ENCODE measurements around the gene SRPX. TPM values are rescaled to one million over a fixed set of nuclear protein-coding genes. Genes with fewer than 3 reads are reported as not detected.
A peak's percentile ranks its signal among the peaks of the same experiment; 100 is the strongest.

SRPX gene
- polyA plus RNA-seq, 4 donors: 2.2 to 104 (median 5.0) TPM

DNA sequence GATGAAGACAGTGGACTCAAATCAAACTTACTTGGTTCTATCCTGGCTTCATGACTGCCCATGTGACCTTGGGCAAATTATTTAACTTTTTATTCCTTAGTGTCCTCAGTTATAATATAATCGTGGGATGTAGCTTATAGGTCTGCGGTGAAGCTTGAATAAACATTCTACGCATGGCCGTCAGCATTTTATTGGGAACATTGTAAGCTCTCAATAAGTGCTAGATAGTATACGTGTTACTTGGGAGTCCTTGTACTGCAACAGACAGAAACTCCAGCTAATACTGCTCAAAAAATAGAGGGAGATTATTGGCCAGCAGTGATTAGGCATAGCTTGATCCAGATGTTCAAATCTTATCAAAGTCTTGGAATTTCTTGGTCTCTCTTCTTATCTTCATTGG, 109.5 kb downstream of the SRPX start:
- Histone ChIP-seq H3K36me3 (ENCODE audit: control insufficient read depth in 3 of 3, insufficient read depth in 2 of 3, low read depth in 1 of 3, low read length in 3 of 3) (no peaks in the 10 kb centered on the region), H3K27ac (ENCODE audit: low read depth in 1 of 3, low read length in 2 of 3) (no peak overlapping the region), H3K9me3 (ENCODE audit: control insufficient read depth in 2 of 2, insufficient read depth in 1 of 2, low read depth in 1 of 2, low read length in 1 of 2) (no peaks in the 10 kb centered on the region), H3K27me3 (ENCODE audit: control insufficient read depth in 3 of 3, insufficient read depth in 3 of 3, low read length in 3 of 3) (no peaks in the 10 kb centered on the region), H3K4me3 (ENCODE audit: low read depth in 1 of 3, low read length in 3 of 3) (no peak overlapping the region), H3K4me1 (ENCODE audit: control insufficient read depth in 3 of 3, insufficient read depth in 2 of 3, low read depth in 1 of 3, low read length in 2 of 3) (peaks cover 0 to 8% (median 0%) of the 10 kb centered on the region in 3 donors)
- 90 to 92% (median 91%) methylated on average over 5 of the region's 5 CpGs for WGBS, 3 donors
- DNase-seq (no peak), FAIRE-seq (no peak)

DNA sequence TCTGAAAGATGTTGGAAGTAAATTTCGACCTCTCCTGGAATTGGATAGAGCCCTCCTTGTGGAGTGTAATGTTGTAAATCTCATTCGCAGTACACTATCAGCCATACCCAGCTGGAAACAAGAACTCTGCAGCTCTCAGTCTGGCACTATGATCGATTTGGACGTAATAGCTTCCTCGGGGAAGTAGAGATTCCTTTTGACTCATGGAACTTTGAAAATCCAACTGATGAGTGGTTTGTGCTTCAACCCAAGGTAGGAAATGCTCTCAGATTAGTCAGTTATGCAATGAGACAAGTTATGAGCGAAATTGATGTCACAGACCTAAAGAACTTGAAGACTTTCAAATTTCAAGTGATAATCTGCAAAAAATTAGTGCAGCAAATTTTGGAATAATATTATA, 110.4 kb downstream of the SRPX start:
- Histone ChIP-seq H3K27me3 (ENCODE audit: control insufficient read depth in 3 of 3, insufficient read depth in 3 of 3, low read length in 3 of 3) (no peaks in the 10 kb centered on the region), H3K27ac (ENCODE audit: low read depth in 1 of 3, low read length in 2 of 3) (no peak overlapping the region), H3K4me3 (ENCODE audit: low read depth in 1 of 3, low read length in 3 of 3) (no peak overlapping the region), H3K4me1 (ENCODE audit: control insufficient read depth in 3 of 3, insufficient read depth in 2 of 3, low read depth in 1 of 3, low read length in 2 of 3) (peaks cover 0 to 8% (median 0%) of the 10 kb centered on the region in 3 donors), H3K9me3 (ENCODE audit: control insufficient read depth in 2 of 2, insufficient read depth in 1 of 2, low read depth in 1 of 2, low read length in 1 of 2) (no peaks in the 10 kb centered on the region), H3K36me3 (ENCODE audit: control insufficient read depth in 3 of 3, insufficient read depth in 2 of 3, low read depth in 1 of 3, low read length in 3 of 3) (no peaks in the 10 kb centered on the region)
- FAIRE-seq (no peak), DNase-seq (no peak)
- 52 to 71% (median 69%) methylated on average over 6 of the region's 6 CpGs for WGBS, 3 donors

DNA sequence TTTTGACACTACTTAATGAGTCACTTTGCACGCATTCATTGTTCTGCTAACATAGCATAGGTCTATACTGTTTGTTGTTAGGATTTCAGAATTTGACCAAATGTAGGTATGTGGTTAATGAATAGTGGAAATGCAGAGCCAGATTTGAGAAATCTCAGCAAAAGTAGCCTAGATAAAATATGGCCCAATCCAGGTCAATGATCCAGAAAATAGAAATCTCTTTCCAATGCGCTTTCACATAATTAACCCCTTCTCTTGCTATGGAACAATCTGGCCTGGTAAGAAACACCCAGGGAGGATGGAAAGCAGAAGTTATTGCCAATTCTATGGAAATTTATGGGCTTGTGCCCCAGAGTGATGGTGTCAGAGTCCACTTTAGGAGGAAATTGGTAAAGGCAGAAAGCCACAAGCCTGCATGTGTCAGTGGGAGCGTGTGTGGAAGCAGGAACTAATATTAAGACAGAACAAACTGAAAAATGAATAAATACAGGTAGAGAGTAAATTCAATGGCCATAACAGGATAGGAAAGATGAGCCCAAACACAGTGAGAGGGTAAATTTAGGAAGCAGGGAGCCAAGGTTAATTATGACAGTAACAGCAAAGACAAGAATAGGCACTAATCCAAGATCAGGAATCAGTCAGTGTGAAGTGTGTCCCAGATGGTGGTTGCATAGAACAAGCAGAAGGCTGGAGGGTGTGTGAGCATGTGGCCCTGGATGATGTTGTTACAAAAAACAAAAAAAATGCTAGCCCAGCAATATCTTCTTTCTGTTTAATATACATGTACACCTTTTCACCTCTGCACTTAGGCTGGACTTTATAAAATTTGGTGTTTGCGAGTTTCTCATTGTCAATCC, 111.4 kb downstream of the SRPX start:
- Histone ChIP-seq H3K4me1 (ENCODE audit: control insufficient read depth in 3 of 3, insufficient read depth in 2 of 3, low read depth in 1 of 3, low read length in 2 of 3) (peaks cover 0 to 8% (median 0%) of the 10 kb centered on the region in 3 donors), H3K36me3 (ENCODE audit: control insufficient read depth in 3 of 3, insufficient read depth in 2 of 3, low read depth in 1 of 3, low read length in 3 of 3) (no peaks in the 10 kb centered on the region), H3K4me3 (ENCODE audit: low read depth in 1 of 3, low read length in 3 of 3) (no peak overlapping the region), H3K27me3 (ENCODE audit: control insufficient read depth in 3 of 3, insufficient read depth in 3 of 3, low read length in 3 of 3) (no peaks in the 10 kb centered on the region), H3K27ac (ENCODE audit: low read depth in 1 of 3, low read length in 2 of 3) (no peak overlapping the region), H3K9me3 (ENCODE audit: control insufficient read depth in 2 of 2, insufficient read depth in 1 of 2, low read depth in 1 of 2, low read length in 1 of 2) (no peaks in the 10 kb centered on the region)
- FAIRE-seq (no peak), DNase-seq (peak; percentile 16 to 24)
- WGBS, 3 donors: 67 to 79% (median 77%) methylated on average over 4 of the region's 4 CpGs

DNA sequence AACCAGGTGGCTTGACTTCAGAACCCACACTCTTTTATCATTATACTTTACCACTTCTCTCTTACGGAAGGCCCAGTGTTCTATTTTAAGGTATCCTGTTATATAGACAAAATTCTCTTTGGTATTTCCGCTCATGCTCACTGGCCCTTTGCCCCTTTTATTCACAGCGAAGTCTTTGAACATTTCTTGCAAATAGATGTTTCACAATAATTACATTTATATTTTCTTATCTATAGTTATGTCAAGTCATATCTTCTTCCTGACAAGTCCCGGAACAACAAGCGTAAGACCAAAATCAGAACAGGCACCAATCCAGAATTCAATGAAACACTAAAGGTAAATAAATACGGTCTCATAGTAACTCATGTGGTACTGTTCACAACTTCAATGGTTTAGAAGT, 112.3 kb downstream of the SRPX start:
- no peaks in the 10 kb centered on the region for H3K27me3 ChIP-seq (ENCODE audit: control insufficient read depth in 3 of 3, insufficient read depth in 3 of 3, low read length in 3 of 3)
- H3K27ac ChIP-seq (ENCODE audit: low read depth in 1 of 3, low read length in 2 of 3): no peak overlapping the region
- no peak overlapping the region for H3K4me3 ChIP-seq (ENCODE audit: low read depth in 1 of 3, low read length in 3 of 3)
- H3K36me3 ChIP-seq (ENCODE audit: control insufficient read depth in 3 of 3, insufficient read depth in 2 of 3, low read depth in 1 of 3, low read length in 3 of 3): no peaks in the 10 kb centered on the region
- FAIRE-seq: no peak
- DNase-seq: no peak
- H3K9me3 ChIP-seq (ENCODE audit: control insufficient read depth in 2 of 2, insufficient read depth in 1 of 2, low read depth in 1 of 2, low read length in 1 of 2): no peaks in the 10 kb centered on the region
- peaks cover 0 to 8% (median 0%) of the 10 kb centered on the region in 3 donors for H3K4me1 ChIP-seq (ENCODE audit: control insufficient read depth in 3 of 3, insufficient read depth in 2 of 3, low read depth in 1 of 3, low read length in 2 of 3)
- 78 to 80% (median 78%) methylated on average over 6 of the region's 6 CpGs for WGBS, 3 donors

DNA sequence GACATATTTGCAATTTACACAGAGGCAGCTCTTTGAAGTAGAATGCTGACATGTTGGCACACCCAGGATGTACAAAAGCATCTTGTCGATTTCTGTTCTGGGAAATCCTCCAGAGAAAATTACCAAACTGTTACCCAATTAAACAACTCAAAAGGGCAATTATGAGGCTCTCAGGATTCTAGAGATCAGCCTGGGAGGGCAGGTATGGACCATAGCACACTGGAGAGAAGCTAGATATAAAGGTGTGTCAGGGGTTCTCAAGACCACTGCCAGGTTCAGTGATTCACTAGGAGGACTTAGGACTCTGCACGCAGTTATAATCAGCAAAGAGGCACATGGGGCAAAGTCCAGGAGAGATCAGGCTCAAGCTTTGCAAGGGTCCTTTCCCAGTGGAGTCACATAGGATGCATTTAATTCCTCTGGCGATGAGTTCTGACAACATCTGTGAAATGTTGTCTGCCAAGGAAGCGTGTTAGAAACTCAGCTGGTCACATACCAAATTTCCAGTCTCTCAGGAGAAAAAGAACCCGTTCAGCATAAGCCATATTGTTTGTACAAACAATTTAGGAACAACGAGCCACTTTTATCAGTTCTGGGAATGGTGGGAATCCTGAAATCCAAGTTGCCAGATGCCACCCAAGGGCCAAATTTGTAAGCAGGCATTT, 113.5 kb downstream of the SRPX start:
- H3K4me1 ChIP-seq (ENCODE audit: control insufficient read depth in 3 of 3, insufficient read depth in 2 of 3, low read depth in 1 of 3, low read length in 2 of 3): peaks cover 0 to 8% (median 0%) of the 10 kb centered on the region in 3 donors
- no peaks in the 10 kb centered on the region for H3K27me3 ChIP-seq (ENCODE audit: control insufficient read depth in 3 of 3, insufficient read depth in 3 of 3, low read length in 3 of 3)
- WGBS, 3 donors: 30 to 43% (median 34%) methylated on average over 6 of the region's 6 CpGs
- DNase-seq: peak; percentile 65 to 76
- peak overlapping the region in 1 of 3 donors; percentile 38 for H3K27ac ChIP-seq (ENCODE audit: low read depth in 1 of 3, low read length in 2 of 3)
- H3K36me3 ChIP-seq (ENCODE audit: control insufficient read depth in 3 of 3, insufficient read depth in 2 of 3, low read depth in 1 of 3, low read length in 3 of 3): no peaks in the 10 kb centered on the region
- H3K4me3 ChIP-seq (ENCODE audit: low read depth in 1 of 3, low read length in 3 of 3): no peak overlapping the region
- no peaks in the 10 kb centered on the region for H3K9me3 ChIP-seq (ENCODE audit: control insufficient read depth in 2 of 2, insufficient read depth in 1 of 2, low read depth in 1 of 2, low read length in 1 of 2)
- no peak for FAIRE-seq

DNA sequence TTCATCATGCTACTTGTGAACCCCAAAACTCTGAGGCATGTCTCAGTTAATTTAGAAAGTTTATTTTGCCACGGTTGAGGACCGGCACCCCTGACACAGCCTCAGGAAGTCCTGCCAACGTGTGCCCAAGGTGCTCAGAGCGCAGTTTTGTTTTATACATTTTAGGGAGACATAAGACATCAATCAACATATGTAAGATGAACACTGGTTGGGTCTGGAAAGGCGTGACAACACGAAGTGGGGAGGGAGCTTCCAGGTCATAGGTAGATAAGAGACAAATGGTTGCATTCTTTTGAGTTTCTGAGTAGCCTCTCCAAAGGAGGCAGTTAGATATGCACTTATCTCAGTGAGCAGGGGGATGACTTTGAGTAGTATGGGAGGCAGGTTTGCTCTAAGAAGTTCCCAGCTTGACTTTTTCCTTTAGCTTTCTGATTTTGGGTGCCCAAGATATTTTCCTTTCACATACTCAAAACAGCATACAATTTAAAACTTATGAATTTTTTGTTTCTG, 115.4 kb downstream of the SRPX start:
- Histone ChIP-seq H3K27ac (ENCODE audit: low read depth in 1 of 3, low read length in 2 of 3) (no peak overlapping the region), H3K36me3 (ENCODE audit: control insufficient read depth in 3 of 3, insufficient read depth in 2 of 3, low read depth in 1 of 3, low read length in 3 of 3) (no peaks in the 10 kb centered on the region), H3K9me3 (ENCODE audit: control insufficient read depth in 2 of 2, insufficient read depth in 1 of 2, low read depth in 1 of 2, low read length in 1 of 2) (no peaks in the 10 kb centered on the region), H3K4me3 (ENCODE audit: low read depth in 1 of 3, low read length in 3 of 3) (no peak overlapping the region), H3K27me3 (ENCODE audit: control insufficient read depth in 3 of 3, insufficient read depth in 3 of 3, low read length in 3 of 3) (no peaks in the 10 kb centered on the region), H3K4me1 (ENCODE audit: control insufficient read depth in 3 of 3, insufficient read depth in 2 of 3, low read depth in 1 of 3, low read length in 2 of 3) (peaks cover 0 to 8% (median 0%) of the 10 kb centered on the region in 3 donors)
- DNase-seq (no peak), FAIRE-seq (no peak)
- WGBS, 3 donors: 71 to 90% (median 88%) methylated on average over 6 of the region's 6 CpGs

DNA sequence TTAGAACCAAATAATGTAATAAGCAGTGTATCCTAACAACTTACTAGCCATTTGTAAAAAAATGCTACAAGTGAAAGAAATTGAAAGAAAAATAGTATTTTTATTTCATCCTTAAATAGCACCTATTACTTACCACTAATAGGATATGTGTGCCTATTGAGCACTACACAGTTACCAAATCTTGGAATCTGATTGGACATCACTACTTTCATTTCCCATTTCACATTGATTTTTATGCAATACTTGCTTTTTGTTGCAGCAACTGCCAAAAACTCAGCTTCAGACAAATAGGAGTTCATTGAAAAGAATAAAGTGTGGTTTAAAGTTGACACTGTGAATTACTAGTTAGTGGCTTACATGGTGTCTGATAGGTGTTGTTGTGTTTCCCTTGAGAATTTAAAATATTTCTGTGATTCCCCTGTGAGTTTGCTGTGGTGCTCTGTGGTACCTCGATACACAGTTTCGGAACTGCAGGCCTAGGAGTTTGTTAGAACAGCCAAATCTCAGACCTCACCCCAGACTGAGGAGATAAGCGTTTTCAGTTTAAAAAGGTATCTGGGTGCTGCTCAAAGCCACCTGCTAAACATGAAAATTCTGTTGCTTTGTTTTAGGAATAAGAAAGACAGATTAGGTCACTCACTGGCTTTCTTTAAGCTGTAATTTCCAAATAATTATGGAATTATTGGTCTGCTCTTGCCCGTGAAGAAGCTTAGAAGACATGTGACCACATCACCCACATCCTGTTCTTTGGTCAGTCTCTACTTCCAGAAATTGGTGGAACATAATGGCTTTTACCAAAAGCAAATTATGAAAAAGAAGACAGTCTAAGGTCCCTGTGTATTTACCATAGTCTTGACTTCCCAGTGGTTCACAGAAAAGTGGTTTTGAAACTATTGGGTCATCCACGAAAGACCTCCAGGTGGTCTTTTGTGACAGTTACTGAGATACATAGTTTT, 116.5 kb downstream of the SRPX start:
- Histone ChIP-seq H3K9me3 (ENCODE audit: control insufficient read depth in 2 of 2, insufficient read depth in 1 of 2, low read depth in 1 of 2, low read length in 1 of 2) (no peaks in the 10 kb centered on the region), H3K36me3 (ENCODE audit: control insufficient read depth in 3 of 3, insufficient read depth in 2 of 3, low read depth in 1 of 3, low read length in 3 of 3) (no peaks in the 10 kb centered on the region), H3K4me3 (ENCODE audit: low read depth in 1 of 3, low read length in 3 of 3) (no peak overlapping the region), H3K27me3 (ENCODE audit: control insufficient read depth in 3 of 3, insufficient read depth in 3 of 3, low read length in 3 of 3) (no peaks in the 10 kb centered on the region), H3K4me1 (ENCODE audit: control insufficient read depth in 3 of 3, insufficient read depth in 2 of 3, low read depth in 1 of 3, low read length in 2 of 3) (peaks cover 0 to 8% (median 0%) of the 10 kb centered on the region in 3 donors), H3K27ac (ENCODE audit: low read depth in 1 of 3, low read length in 2 of 3) (no peak overlapping the region)
- FAIRE-seq (no peak), DNase-seq (no peak)
- WGBS, 3 donors: 76 to 86% (median 78%) methylated on average over 5 of the region's 5 CpGs

DNA sequence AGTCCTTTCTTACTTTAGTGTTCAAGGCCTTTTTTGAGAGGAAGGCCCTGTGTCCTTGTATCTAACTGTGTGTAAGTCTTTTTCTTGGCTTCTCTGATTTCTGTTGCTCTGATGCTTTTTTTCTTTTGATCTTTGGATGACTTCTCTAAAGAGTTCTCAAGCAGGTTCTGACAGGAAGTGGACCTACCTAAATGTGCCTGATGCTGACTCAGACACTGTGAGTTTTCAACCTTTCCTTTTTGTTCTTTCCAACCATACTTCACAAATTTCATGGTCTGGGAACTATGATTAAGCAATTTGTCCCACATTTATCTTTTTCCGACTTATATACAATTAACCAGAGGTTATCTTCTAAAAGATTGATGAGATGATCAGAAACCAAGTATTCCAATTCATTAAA, 117.8 kb downstream of the SRPX start:
- no peak for FAIRE-seq

More for the DNA sequence above, 117.8 kb downstream of the SRPX start:
- Histone ChIP-seq H3K27me3 (ENCODE audit: control insufficient read depth in 3 of 3, insufficient read depth in 3 of 3, low read length in 3 of 3) (no peaks in the 10 kb centered on the region), H3K27ac (ENCODE audit: low read depth in 1 of 3, low read length in 2 of 3) (no peak overlapping the region), H3K36me3 (ENCODE audit: control insufficient read depth in 3 of 3, insufficient read depth in 2 of 3, low read depth in 1 of 3, low read length in 3 of 3) (no peaks in the 10 kb centered on the region), H3K4me1 (ENCODE audit: control insufficient read depth in 3 of 3, insufficient read depth in 2 of 3, low read depth in 1 of 3, low read length in 2 of 3) (peaks cover 0 to 8% (median 0%) of the 10 kb centered on the region in 3 donors), H3K4me3 (ENCODE audit: low read depth in 1 of 3, low read length in 3 of 3) (no peak overlapping the region), H3K9me3 (ENCODE audit: control insufficient read depth in 2 of 2, insufficient read depth in 1 of 2, low read depth in 1 of 2, low read length in 1 of 2) (no peaks in the 10 kb centered on the region)
- DNase-seq: no peak
- 65 to 95% (median 86%) methylated on average over 1 of the region's 1 CpG for WGBS, 3 donors
